Peyer's patch (tissue), 4 donors: ENCODE results near the gene TIAM1. TPM values are rescaled to one million over a fixed set of nuclear protein-coding genes. Genes with fewer than 3 reads are reported as not detected.

Experiments
- DNase-seq, 3 donors: peaks; one replicate each; pipeline ENCODE4 v3.0.0-alpha.2; 2017 to 2019
- H3K27ac ChIP-seq, 4 donors: fragments of 200-600 bp; sonication (generic); one replicate each; pipeline ENCODE4 v1.5.1; 2016 to 2019
- H3K27me3 ChIP-seq, 2 donors: fragments of 200-600 bp; sonication (generic); one replicate each; pipeline ENCODE4 v1.5.1; 2019
- H3K36me3 ChIP-seq, 3 donors: fragments of 200-600 bp; sonication (generic); one replicate each; pipeline ENCODE4 v1.5.1; 2016 to 2019
- H3K4me1 ChIP-seq, 4 donors: fragments of 200-600 bp; sonication (generic); one replicate each; pipeline ENCODE4 v1.5.1; 2016 to 2019
- H3K4me3 ChIP-seq, 4 donors: fragments of 200-600 bp; sonication (generic); 1 replicate in 3 of 4; 2 replicates in 1 of 4; pipeline ENCODE4 v1.5.1; 2016 to 2019; ENCODE audit warnings: mild to moderate bottlenecking in 1 of 4
- H3K9me3 ChIP-seq, 4 donors: fragments of 200-600 bp; sonication (generic); one replicate each; pipeline ENCODE4 v1.5.1; 2016 to 2019; ENCODE audit warnings: mild to moderate bottlenecking in 1 of 4
- CTCF ChIP-seq, 6 experiments: fragments of 450-650 bp in 4 of 6; fragments of 200-600 bp in 2 of 6; sonication (generic) in 1 of 6; IDR thresholded peaks; one replicate each; pipeline ENCODE4 v1.5.1; 2017 to 2019; ENCODE audit warnings: antibody characterized with exemption in 6 of 6, mild to moderate bottlenecking in 3 of 6, moderate library complexity in 1 of 6
- POLR2A ChIP-seq, 2 donors: fragments of 450-650 bp; IDR thresholded peaks; one replicate each; pipeline ENCODE4 v1.5.1; 2017; ENCODE audit warnings: antibody characterized with exemption in 2 of 2, mild to moderate bottlenecking in 2 of 2, moderate library complexity in 2 of 2
- total RNA-seq, 4 donors: library from RNA; depleted of rRNA; stranded (reverse); fragments of >200 nt; gene quantifications; one replicate each; pipeline ENCODE4 v1.1.0, GENCODE V29; 2016

TIAM1 gene
- total RNA-seq, 4 donors from 2014 or later, result 1.4 to 13.2 (median 2.9) TPM

GRCh38 chr21:31204801-31205200 is 139.3 kb downstream of the TIAM1 start:
- no peak overlapping the region for H3K4me3 ChIP-seq
- no peak overlapping the region for H3K27ac ChIP-seq
- no peaks in the 10 kb centered on the region for H3K4me1 ChIP-seq
- no peaks in the 10 kb centered on the region for H3K9me3 ChIP-seq
- no peak for TF ChIP-seq POLR2A (IDR thresholded peaks at IDR 0.05)
- no peak for TF ChIP-seq CTCF (IDR thresholded peaks at IDR 0.05)
- no peak for DNase-seq
- H3K36me3 ChIP-seq, result no peaks in the 10 kb centered on the region
- H3K27me3 ChIP-seq, result no peaks in the 10 kb centered on the region

- no peaks in the 10 kb centered on the region for H3K4me1 ChIP-seq
- TF ChIP-seq POLR2A (IDR thresholded peaks at IDR 0.05), result no peak
- no peak for TF ChIP-seq CTCF (IDR thresholded peaks at IDR 0.05)
- no peak overlapping the region for H3K27ac ChIP-seq
- no peak overlapping the region for H3K4me3 ChIP-seq
- H3K36me3 ChIP-seq, result no peaks in the 10 kb centered on the region
- no peaks in the 10 kb centered on the region for H3K9me3 ChIP-seq
- no peak for DNase-seq
- no peaks in the 10 kb centered on the region for H3K27me3 ChIP-seq
Measured at GRCh38 chr21:31203431-31204054, 140.5 kb downstream of the TIAM1 start.

- TF ChIP-seq CTCF (IDR thresholded peaks at IDR 0.05) (no peak), POLR2A (IDR thresholded peaks at IDR 0.05) (no peak)
- Histone ChIP-seq H3K4me3 (no peak overlapping the region), H3K27ac (peak overlapping the region in 1 of 4 donors; percentile 0), H3K4me1 (no peaks in the 10 kb centered on the region), H3K9me3 (no peaks in the 10 kb centered on the region), H3K27me3 (no peaks in the 10 kb centered on the region), H3K36me3 (no peaks in the 10 kb centered on the region)
- no peak for DNase-seq
Measured at GRCh38 chr21:31201548-31201947, 142.5 kb downstream of the TIAM1 start.

- no peak for TF ChIP-seq CTCF (IDR thresholded peaks at IDR 0.05)
- TF ChIP-seq POLR2A (IDR thresholded peaks at IDR 0.05), result no peak
- peak overlapping the region in 1 of 4 donors; percentile 0 for H3K27ac ChIP-seq
- no peaks in the 10 kb centered on the region for H3K27me3 ChIP-seq
Measured at GRCh38 chr21:31201144-31201543, 142.9 kb downstream of the TIAM1 start.

GRCh38 chr21:31198575-31198974 is 145.5 kb downstream of the TIAM1 start:
- Histone ChIP-seq H3K27ac (no peak overlapping the region), H3K4me3 (no peak overlapping the region), H3K4me1 (no peaks in the 10 kb centered on the region), H3K36me3 (no peaks in the 10 kb centered on the region), H3K9me3 (no peaks in the 10 kb centered on the region), H3K27me3 (no peaks in the 10 kb centered on the region)
- TF ChIP-seq POLR2A (IDR thresholded peaks at IDR 0.05), result no peak
- TF ChIP-seq CTCF (IDR thresholded peaks at IDR 0.05), result peak in 5 of 6 experiments; percentile 50 to 65 (median 53)
- DNase-seq, result no peak

More at GRCh38 chr21:31201144-31201543, 142.9 kb downstream of the TIAM1 start:
- Histone ChIP-seq H3K9me3 (no peaks in the 10 kb centered on the region), H3K36me3 (no peaks in the 10 kb centered on the region), H3K4me1 (no peaks in the 10 kb centered on the region), H3K4me3 (no peak overlapping the region)
- no peak for DNase-seq
